ENCODE results near the gene MAF. TPM values are rescaled to one million over a fixed set of nuclear protein-coding genes. Genes with fewer than 3 reads are reported as not detected.

MAF gene
- total RNA-seq, 1 experiment from 2014 or later: 6.6 TPM

- no peak overlapping the region for H3K4me3 Mint-ChIP-seq
- H3K36me3 Mint-ChIP-seq: no peaks in the 10 kb centered on the region
- H3K4me1 Mint-ChIP-seq: peaks cover 14% of the 10 kb centered on the region
- H3K27me3 Mint-ChIP-seq (ENCODE audit: low read depth): no peaks in the 10 kb centered on the region
- no peak overlapping the region for H3K27ac Mint-ChIP-seq
- POLR2A ChIA-PET: no interaction called here
- no peak for DNase-seq (ENCODE audit: low spot score)
- H3K9me3 Mint-ChIP-seq: peaks cover 9% of the 10 kb centered on the region
- TF ChIP-seq, protein P1, sequence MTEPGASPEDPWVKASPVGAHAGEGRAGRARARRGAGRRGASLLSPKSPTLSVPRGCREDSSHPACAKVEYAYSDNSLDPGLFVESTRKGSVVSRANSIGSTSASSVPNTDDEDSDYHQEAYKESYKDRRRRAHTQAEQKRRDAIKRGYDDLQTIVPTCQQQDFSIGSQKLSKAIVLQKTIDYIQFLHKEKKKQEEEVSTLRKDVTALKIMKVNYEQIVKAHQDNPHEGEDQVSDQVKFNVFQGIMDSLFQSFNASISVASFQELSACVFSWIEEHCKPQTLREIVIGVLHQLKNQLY (CRISPR knock-in tag; IDR thresholded peaks at IDR 0.05): no peak
- CTCF ChIA-PET: no interaction called here
- no peak for ATAC-seq
These were observed 38.8 kb downstream of the MAF start for GRCh38 chr16:79561729-79562128.

DNA sequence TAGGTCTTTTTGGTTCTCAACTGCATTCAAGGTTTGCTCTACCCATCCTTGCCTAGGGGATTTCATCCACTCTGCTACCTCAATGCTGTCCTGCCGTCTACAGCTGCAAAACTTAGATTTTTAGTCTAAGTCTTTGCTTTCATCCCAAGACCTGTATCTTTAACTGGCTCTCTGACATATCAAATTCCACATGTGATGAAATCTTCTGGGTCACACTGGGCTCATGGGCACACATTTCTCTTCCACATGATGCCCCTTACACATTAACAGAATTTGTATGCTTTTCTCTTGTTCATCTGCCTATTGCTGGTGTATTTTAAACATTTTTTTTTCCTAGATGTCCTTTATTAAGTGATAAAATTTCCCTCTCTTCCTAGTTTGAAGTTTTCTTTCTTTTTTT, 39.6 kb downstream of the MAF start:
- ATAC-seq (no peak), DNase-seq (ENCODE audit: low spot score) (no peak)
- Mint-ChIP-seq H3K9me3 (peaks cover 15% of the 10 kb centered on the region), H3K36me3 (peaks cover 2% of the 10 kb centered on the region; the same call in 1 of the 2 replicates), H3K27me3 (ENCODE audit: low read depth) (no peaks in the 10 kb centered on the region), H3K27ac (no peak overlapping the region), H3K4me1 (peaks cover 14% of the 10 kb centered on the region), H3K4me3 (no peak overlapping the region)
- POLR2A ChIA-PET: no interaction called here
- TF ChIP-seq CREM (CRISPR knock-in tag; IDR thresholded peaks at IDR 0.05) (no peak), OVOL2 (CRISPR knock-in tag; IDR thresholded peaks at IDR 0.05; ENCODE audit: borderline replicate concordance) (no peak), ZNF232 (CRISPR knock-in tag; IDR thresholded peaks at IDR 0.05) (no peak), ZNF121 (CRISPR knock-in tag; IDR thresholded peaks at IDR 0.05) (no peak), ZNF416 (CRISPR knock-in tag; IDR thresholded peaks at IDR 0.05) (no peak), NR2C2 (CRISPR knock-in tag; IDR thresholded peaks at IDR 0.05) (no peak), GTF2I (CRISPR knock-in tag; conservative IDR thresholded peaks at IDR 0.05) (no peak), NFATC4 (CRISPR knock-in tag; IDR thresholded peaks at IDR 0.05) (no peak), TCF7 (CRISPR knock-in tag; IDR thresholded peaks at IDR 0.05; ENCODE audit: low read depth) (no peak), E2F4 (CRISPR knock-in tag; IDR thresholded peaks at IDR 0.05; ENCODE audit: borderline replicate concordance, low read depth) (no peak), ZNF396 (CRISPR knock-in tag; IDR thresholded peaks at IDR 0.05; ENCODE audit: borderline replicate concordance) (no peak)
- TF ChIP-seq, protein P2, sequence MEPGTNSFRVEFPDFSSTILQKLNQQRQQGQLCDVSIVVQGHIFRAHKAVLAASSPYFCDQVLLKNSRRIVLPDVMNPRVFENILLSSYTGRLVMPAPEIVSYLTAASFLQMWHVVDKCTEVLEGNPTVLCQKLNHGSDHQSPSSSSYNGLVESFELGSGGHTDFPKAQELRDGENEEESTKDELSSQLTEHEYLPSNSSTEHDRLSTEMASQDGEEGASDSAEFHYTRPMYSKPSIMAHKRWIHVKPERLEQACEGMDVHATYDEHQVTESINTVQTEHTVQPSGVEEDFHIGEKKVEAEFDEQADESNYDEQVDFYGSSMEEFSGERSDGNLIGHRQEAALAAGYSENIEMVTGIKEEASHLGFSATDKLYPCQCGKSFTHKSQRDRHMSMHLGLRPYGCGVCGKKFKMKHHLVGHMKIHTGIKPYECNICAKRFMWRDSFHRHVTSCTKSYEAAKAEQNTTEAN (CRISPR knock-in tag; IDR thresholded peaks at IDR 0.05): no peak
- TF ChIP-seq, protein P3, sequence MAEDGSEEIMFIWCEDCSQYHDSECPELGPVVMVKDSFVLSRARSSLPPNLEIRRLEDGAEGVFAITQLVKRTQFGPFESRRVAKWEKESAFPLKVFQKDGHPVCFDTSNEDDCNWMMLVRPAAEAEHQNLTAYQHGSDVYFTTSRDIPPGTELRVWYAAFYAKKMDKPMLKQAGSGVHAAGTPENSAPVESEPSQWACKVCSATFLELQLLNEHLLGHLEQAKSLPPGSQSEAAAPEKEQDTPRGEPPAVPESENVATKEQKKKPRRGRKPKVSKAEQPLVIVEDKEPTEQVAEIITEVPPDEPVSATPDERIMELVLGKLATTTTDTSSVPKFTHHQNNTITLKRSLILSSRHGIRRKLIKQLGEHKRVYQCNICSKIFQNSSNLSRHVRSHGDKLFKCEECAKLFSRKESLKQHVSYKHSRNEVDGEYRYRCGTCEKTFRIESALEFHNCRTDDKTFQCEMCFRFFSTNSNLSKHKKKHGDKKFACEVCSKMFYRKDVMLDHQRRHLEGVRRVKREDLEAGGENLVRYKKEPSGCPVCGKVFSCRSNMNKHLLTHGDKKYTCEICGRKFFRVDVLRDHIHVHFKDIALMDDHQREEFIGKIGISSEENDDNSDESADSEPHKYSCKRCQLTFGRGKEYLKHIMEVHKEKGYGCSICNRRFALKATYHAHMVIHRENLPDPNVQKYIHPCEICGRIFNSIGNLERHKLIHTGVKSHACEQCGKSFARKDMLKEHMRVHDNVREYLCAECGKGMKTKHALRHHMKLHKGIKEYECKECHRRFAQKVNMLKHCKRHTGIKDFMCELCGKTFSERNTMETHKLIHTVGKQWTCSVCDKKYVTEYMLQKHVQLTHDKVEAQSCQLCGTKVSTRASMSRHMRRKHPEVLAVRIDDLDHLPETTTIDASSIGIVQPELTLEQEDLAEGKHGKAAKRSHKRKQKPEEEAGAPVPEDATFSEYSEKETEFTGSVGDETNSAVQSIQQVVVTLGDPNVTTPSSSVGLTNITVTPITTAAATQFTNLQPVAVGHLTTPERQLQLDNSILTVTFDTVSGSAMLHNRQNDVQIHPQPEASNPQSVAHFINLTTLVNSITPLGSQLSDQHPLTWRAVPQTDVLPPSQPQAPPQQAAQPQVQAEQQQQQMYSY (CRISPR knock-in tag; IDR thresholded peaks at IDR 0.05): no peak
- CTCF ChIA-PET: no interaction called here

DNA sequence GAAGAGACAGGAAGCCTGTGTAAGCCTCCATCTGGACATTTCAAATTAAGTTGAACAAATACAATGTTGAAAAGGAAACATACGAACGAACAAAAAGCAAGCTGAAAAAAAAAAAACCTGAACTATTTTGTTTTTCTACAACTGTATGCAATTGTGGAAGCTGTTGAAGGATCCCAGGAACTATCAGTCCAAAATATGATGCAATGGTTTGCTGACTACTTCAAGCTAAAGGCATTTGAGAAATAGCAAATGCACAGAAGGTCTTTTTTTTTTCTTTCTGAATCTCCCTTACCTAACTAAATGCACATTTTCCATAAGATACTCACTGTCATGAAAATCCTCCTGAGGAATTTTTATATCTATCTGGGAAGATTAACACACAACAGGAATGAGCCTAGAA, 40.2 kb downstream of the MAF start:
- ATAC-seq (no peak), DNase-seq (ENCODE audit: low spot score) (no peak)
- no peak overlapping the region for H3K27ac Mint-ChIP-seq
- no peak overlapping the region for H3K4me3 Mint-ChIP-seq
- peaks cover 2% of the 10 kb centered on the region; the same call in 1 of the 2 replicates for H3K36me3 Mint-ChIP-seq
- CTCF ChIA-PET: no interaction called here
- peaks cover 14% of the 10 kb centered on the region for H3K4me1 Mint-ChIP-seq
- POLR2A ChIA-PET: no interaction called here
- H3K9me3 Mint-ChIP-seq: peaks cover 11% of the 10 kb centered on the region
- no peaks in the 10 kb centered on the region for H3K27me3 Mint-ChIP-seq (ENCODE audit: low read depth)
- TF ChIP-seq, protein P4, sequence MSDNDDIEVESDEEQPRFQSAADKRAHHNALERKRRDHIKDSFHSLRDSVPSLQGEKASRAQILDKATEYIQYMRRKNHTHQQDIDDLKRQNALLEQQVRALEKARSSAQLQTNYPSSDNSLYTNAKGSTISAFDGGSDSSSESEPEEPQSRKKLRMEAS (CRISPR knock-in tag; IDR thresholded peaks at IDR 0.05): no peak
- no peak for TF ChIP-seq GABPB1 (CRISPR knock-in tag; IDR thresholded peaks at IDR 0.05)
- no peak for TF ChIP-seq JUN (CRISPR knock-in tag; IDR thresholded peaks at IDR 0.05)
- no peak for TF ChIP-seq CREM (CRISPR knock-in tag; IDR thresholded peaks at IDR 0.05)
- no peak for TF ChIP-seq TP53 (CRISPR knock-in tag; IDR thresholded peaks at IDR 0.05)
- TF ChIP-seq, protein P5, sequence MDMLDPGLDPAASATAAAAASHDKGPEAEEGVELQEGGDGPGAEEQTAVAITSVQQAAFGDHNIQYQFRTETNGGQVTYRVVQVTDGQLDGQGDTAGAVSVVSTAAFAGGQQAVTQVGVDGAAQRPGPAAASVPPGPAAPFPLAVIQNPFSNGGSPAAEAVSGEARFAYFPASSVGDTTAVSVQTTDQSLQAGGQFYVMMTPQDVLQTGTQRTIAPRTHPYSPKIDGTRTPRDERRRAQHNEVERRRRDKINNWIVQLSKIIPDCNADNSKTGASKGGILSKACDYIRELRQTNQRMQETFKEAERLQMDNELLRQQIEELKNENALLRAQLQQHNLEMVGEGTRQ (CRISPR knock-in tag; IDR thresholded peaks at IDR 0.05): no peak
- no peak for TF ChIP-seq ATF3 (CRISPR knock-in tag; conservative IDR thresholded peaks at IDR 0.05)
- TF ChIP-seq, protein P6, sequence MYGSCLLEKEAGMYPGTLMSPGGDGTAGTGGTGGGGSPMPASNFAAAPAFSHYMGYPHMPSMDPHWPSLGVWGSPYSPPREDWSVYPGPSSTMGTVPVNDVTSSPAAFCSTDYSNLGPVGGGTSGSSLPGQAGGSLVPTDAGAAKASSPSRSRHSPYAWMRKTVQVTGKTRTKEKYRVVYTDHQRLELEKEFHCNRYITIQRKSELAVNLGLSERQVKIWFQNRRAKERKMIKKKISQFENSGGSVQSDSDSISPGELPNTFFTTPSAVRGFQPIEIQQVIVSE (CRISPR knock-in tag; IDR thresholded peaks at IDR 0.05; ENCODE audit: borderline replicate concordance): no peak
- TF ChIP-seq NFE2L1 (CRISPR knock-in tag; IDR thresholded peaks at IDR 0.05): no peak
- no peak for TF ChIP-seq SMAD3 (CRISPR knock-in tag; IDR thresholded peaks at IDR 0.05; ENCODE audit: borderline replicate concordance)
- TF ChIP-seq ZNF416 (CRISPR knock-in tag; IDR thresholded peaks at IDR 0.05): no peak
- TF ChIP-seq ATF1 (CRISPR knock-in tag; IDR thresholded peaks at IDR 0.05): no peak
